Psoas muscle (tissue), 8 donors: ENCODE measurements around the gene LMX1A. TPM values are rescaled to one million over a fixed set of nuclear protein-coding genes. Genes with fewer than 3 reads are reported as not detected.
A peak's percentile ranks its signal among the peaks of the same experiment; 100 is the strongest.

Experiments
- ATAC-seq, 4 donors: fragments of 200-7000 bp; cut with Tn5 transposase; one replicate each; pipeline ENCODE4 v1.9.1; 2020; ENCODE audit warnings: moderate library complexity in 3 of 4, mild to moderate bottlenecking in 2 of 4
- DNase-seq, 2 donors: peaks; one replicate each; pipeline ENCODE4 v3.0.0-alpha.2; 2020
- H3K27ac ChIP-seq: fragments of 200-600 bp; one replicate; pipeline ENCODE4 v1.8.0; 2022
- H3K27me3 ChIP-seq, 3 donors: fragments of 200-600 bp in 1 of 3; one replicate each; pipeline versions ENCODE4 v1.6.1 to v1.8.0; 2013 to 2022; ENCODE audit warnings: low read length in 2 of 3, mild to moderate bottlenecking in 2 of 3, moderate library complexity in 1 of 3; ENCODE audit not compliant: insufficient read depth in 3 of 3
- H3K36me3 ChIP-seq, 2 donors: fragments of 200-600 bp in 1 of 2; one replicate each; pipeline versions ENCODE4 v1.6.1 to v1.8.0; 2013 to 2022; ENCODE audit warnings: low read depth in 1 of 2, mild to moderate bottlenecking in 1 of 2, moderate library complexity in 1 of 2; ENCODE audit not compliant: insufficient read depth in 1 of 2
- H3K4me1 ChIP-seq: fragments of 200-600 bp; one replicate; pipeline ENCODE4 v1.8.0; 2022
- H3K4me3 ChIP-seq: fragments of 200-600 bp; one replicate; pipeline ENCODE4 v1.8.0; 2022; ENCODE audit warnings: mild to moderate bottlenecking
- H3K9me3 ChIP-seq: fragments of 200-600 bp; one replicate; pipeline ENCODE4 v1.8.0; 2022
- WGBS, 3 donors: extraction: QIAGEN DNeasy Blood & Tissue Kit; methylation state at CpG; one replicate each; pipeline versions ENCODE4 v1.1.6 to v1.1.7; 2013; 5-methylcytosine and 5-hydroxymethylcytosine counted together
- intact Hi-C, 2 donors: fragments of 100-400 bp; cut with DNase I; formaldehyde crosslinking; loops; one replicate each; pipeline versions ENCODE4 v1.11.0 to v1.14.2; 2022
- polyA plus RNA-seq, 3 donors: library from polyadenylated mRNA; stranded (reverse); fragments of 200-250 nt; gene quantifications; one replicate each; pipeline ENCODE4 v1.2.3, GENCODE V29; 2013
- total RNA-seq, 4 donors: library from RNA; stranded (reverse); fragmentation: NEBNext Ultra II Directional in 2 of 4; extraction: Animal tissue kit (Norgen Biotek cat#: 25700) in 2 of 4; gene quantifications; one replicate each; pipeline versions ENCODE4 v1.2.1 to v1.2.4, GENCODE V29; 2021 to 2023
- TF ChIP-seq, protein P1 (sequence below): fragments of 200-600 bp; IDR thresholded peaks from one replicate; pipeline ENCODE4 v1.8.0; 2022; ENCODE audit warnings: antibody characterized with exemption
- donor health status: healthy with polysubstance abuse.
- donor health status: DM: no; HTN: no; CAD: no; lungs with moderate emphysema.
- donor health status: Bipolar disorder and iron deficiency.
- donor health status: healthy.
- donor health status: DM: yes; HTN: yes; CAD: no.
- donor health status: DM: no; HTN: no; CAD: no.
- donor health status: DM: no; HTN: no; CAD: no.
- donor health status: DM: yes; HTN: yes; CAD: no.

LMX1A gene
- total and polyA plus RNA-seq, 7 donors: 0.04 to 0.36 (median 0.16) TPM; not detected in 3

DNA sequence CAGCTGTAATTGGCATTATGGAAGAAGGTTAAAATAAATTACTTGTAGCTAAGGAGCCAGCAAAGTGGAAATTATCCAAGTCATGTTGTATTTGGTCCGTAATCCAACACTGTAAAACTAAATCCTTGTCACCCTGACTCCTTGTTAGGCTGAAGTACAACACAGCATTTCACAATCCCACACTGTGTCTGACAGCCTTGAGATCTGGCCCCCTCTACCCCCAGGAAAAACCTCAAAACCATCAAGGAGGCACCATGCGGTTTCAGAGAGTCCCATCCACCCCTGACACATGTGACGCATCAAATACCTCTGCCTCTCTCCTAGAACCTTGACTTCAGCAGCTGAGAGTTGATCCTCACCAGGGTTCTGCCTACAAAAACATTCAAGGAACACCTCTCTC, 41.0 kb downstream of the LMX1A start:
- ATAC-seq (no peak), DNase-seq (no peak)
- intact Hi-C loops: loop anchor here in 1 of 2 donors (10.0 kb wide), 1 partner anchor 61 kb away; no protein-coding TSS in a partner anchor
- TF ChIP-seq, protein P1, sequence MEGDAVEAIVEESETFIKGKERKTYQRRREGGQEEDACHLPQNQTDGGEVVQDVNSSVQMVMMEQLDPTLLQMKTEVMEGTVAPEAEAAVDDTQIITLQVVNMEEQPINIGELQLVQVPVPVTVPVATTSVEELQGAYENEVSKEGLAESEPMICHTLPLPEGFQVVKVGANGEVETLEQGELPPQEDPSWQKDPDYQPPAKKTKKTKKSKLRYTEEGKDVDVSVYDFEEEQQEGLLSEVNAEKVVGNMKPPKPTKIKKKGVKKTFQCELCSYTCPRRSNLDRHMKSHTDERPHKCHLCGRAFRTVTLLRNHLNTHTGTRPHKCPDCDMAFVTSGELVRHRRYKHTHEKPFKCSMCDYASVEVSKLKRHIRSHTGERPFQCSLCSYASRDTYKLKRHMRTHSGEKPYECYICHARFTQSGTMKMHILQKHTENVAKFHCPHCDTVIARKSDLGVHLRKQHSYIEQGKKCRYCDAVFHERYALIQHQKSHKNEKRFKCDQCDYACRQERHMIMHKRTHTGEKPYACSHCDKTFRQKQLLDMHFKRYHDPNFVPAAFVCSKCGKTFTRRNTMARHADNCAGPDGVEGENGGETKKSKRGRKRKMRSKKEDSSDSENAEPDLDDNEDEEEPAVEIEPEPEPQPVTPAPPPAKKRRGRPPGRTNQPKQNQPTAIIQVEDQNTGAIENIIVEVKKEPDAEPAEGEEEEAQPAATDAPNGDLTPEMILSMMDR: no peak
- Histone ChIP-seq H3K27ac (no peak overlapping the region), H3K4me3 (no peak overlapping the region), H3K4me1 (no peaks in the 10 kb centered on the region), H3K9me3 (no peaks in the 10 kb centered on the region), H3K36me3 (no peaks in the 10 kb centered on the region), H3K27me3 (peaks cover 0 to 29% (median 5%) of the 10 kb centered on the region in 3 donors)
- 83 to 88% (median 86%) methylated on average over 3 of the region's 3 CpGs for WGBS, 3 donors

- intact Hi-C loops: loop anchor here in 1 of 2 donors (5.0 to 10.0 kb wide), 2 partner anchors 59 to 738 kb away; no protein-coding TSS in a partner anchor
- no peak for DNase-seq
- peaks cover 0 to 29% (median 5%) of the 10 kb centered on the region in 3 donors for H3K27me3 ChIP-seq
Observed at GRCh38 chr1:165313903-165314302, 42.6 kb downstream of the LMX1A start.

GRCh38 chr1:165312591-165312990, 43.9 kb downstream of the LMX1A start:
- H3K27me3 ChIP-seq: peaks cover 0 to 36% (median 2%) of the 10 kb centered on the region in 3 donors

More at GRCh38 chr1:165313903-165314302, 42.6 kb downstream of the LMX1A start:
- WGBS, 3 donors: 33 to 46% (median 41%) methylated on average over 4 of the region's 4 CpGs
- TF ChIP-seq, protein P1: no peak
- no peaks in the 10 kb centered on the region for H3K36me3 ChIP-seq
- no peaks in the 10 kb centered on the region for H3K9me3 ChIP-seq
- H3K4me3 ChIP-seq: no peak overlapping the region
- no peaks in the 10 kb centered on the region for H3K4me1 ChIP-seq
- H3K27ac ChIP-seq: no peak overlapping the region
- peak in 1 of 4 donors; percentile 50 for ATAC-seq

GRCh38 chr1:165306543-165307434, 49.7 kb downstream of the LMX1A start:
- ATAC-seq: no peak
- Histone ChIP-seq H3K27ac (no peak overlapping the region), H3K4me1 (no peaks in the 10 kb centered on the region), H3K27me3 (peaks cover 0 to 11% (median 0%) of the 10 kb centered on the region in 3 donors), H3K36me3 (no peaks in the 10 kb centered on the region), H3K4me3 (no peak overlapping the region), H3K9me3 (no peaks in the 10 kb centered on the region)
- TF ChIP-seq, protein P1: no peak
- intact Hi-C loops: no loop called here
- 69 to 76% (median 74%) methylated on average over 6 of the region's 6 CpGs for WGBS, 3 donors
- no peak for DNase-seq

More at GRCh38 chr1:165312591-165312990, 43.9 kb downstream of the LMX1A start:
- Histone ChIP-seq H3K27ac (no peak overlapping the region), H3K4me1 (no peaks in the 10 kb centered on the region), H3K9me3 (no peaks in the 10 kb centered on the region), H3K36me3 (no peaks in the 10 kb centered on the region), H3K4me3 (no peak overlapping the region)
- intact Hi-C loops: loop anchor here in 1 of 2 donors (5.0 to 10.0 kb wide), 2 partner anchors 58 to 740 kb away; no protein-coding TSS in a partner anchor
- TF ChIP-seq, protein P1: no peak
- ATAC-seq (no peak), DNase-seq (no peak)
- 68 to 74% (median 73%) methylated on average over 2 of the region's 2 CpGs for WGBS, 3 donors
